Mammary epithelial cell (primary cell): ENCODE results near the gene ADAMTS17.

Source experiments
- CTCF ChIP-seq, 2 donors: IDR thresholded peaks in 1 of 2; conservative IDR thresholded peaks in 1 of 2; 2 replicates each; pipeline ENCODE4 v1.5.1; 2011 to 2012; ENCODE audit warnings: inconsistent platforms in 2 of 2, low read length in 2 of 2, mild to moderate bottlenecking in 2 of 2, control low read depth in 1 of 2, low read depth in 1 of 2; ENCODE audit not compliant: insufficient read depth in 1 of 2; ENCODE audit errors: extremely low read depth in 1 of 2
- EZH2 ChIP-seq: IDR thresholded peaks from 2 replicates; pipeline ENCODE4 v1.6.1; 2012; ENCODE audit warnings: low read length, inconsistent platforms, borderline replicate concordance

- TF ChIP-seq CTCF (conservative IDR thresholded peaks at IDR 0.05 in 1 of 2, IDR thresholded peaks at IDR 0.05 in 1 of 2; ENCODE audit: extremely low read depth in 1 of 2, insufficient read depth in 1 of 2, low read depth in 1 of 2, low read length in 2 of 2) = no peak
- no peak for TF ChIP-seq EZH2
These were observed 75.6 kb downstream of the ADAMTS17 start for GRCh38 chr15:100266166-100266565.
